Vagina (tissue), 2 donors: ENCODE results near the gene UBE2V1. TPM values are rescaled to one million over a fixed set of nuclear protein-coding genes. Genes with fewer than 3 reads are reported as not detected.

ENCODE experiments used
- DNase-seq, 2 donors: peaks; one replicate each; pipeline ENCODE4 v3.0.0-alpha.2; 2017; ENCODE audit errors: extremely low spot score in 2 of 2
- H3K27ac ChIP-seq: fragments of 200-600 bp; sonication (generic); one replicate; pipeline ENCODE4 v1.5.1; 2019
- H3K27me3 ChIP-seq: fragments of 200-600 bp; sonication (generic); one replicate; pipeline ENCODE4 v1.5.1; 2019
- H3K36me3 ChIP-seq, 2 donors: fragments of 200-600 bp; sonication (generic); one replicate each; pipeline ENCODE4 v1.5.1; 2017 to 2019
- H3K4me1 ChIP-seq: fragments of 200-600 bp; sonication (generic); one replicate; pipeline ENCODE4 v1.5.1; 2019
- H3K4me3 ChIP-seq, 2 donors: fragments of 200-600 bp; sonication (generic); 1 replicate in 1 of 2; 2 replicates in 1 of 2; pipeline ENCODE4 v1.5.1; 2016 to 2019
- H3K9me3 ChIP-seq: fragments of 200-600 bp; sonication (generic); one replicate; pipeline ENCODE4 v1.5.1; 2019
- CTCF ChIP-seq, 3 experiments: fragments of 450-650 bp in 2 of 3; fragments of 200-600 bp in 1 of 3; sonication (generic) in 1 of 3; IDR thresholded peaks; one replicate each; pipeline ENCODE4 v1.5.1; 2017 to 2019; ENCODE audit warnings: antibody characterized with exemption in 3 of 3, mild to moderate bottlenecking in 2 of 3, moderate library complexity in 2 of 3
- POLR2A ChIP-seq, 2 donors: fragments of 450-650 bp; IDR thresholded peaks; one replicate each; pipeline ENCODE4 v1.6.1; 2017; ENCODE audit warnings: antibody characterized with exemption in 2 of 2, mild to moderate bottlenecking in 2 of 2, moderate library complexity in 2 of 2
- POLR2AphosphoS5 ChIP-seq, 2 donors: sonication (generic); formaldehyde crosslinking; IDR thresholded peaks; one replicate each; pipeline ENCODE4 v1.9.0; 2017; ENCODE audit warnings: antibody characterized with exemption in 2 of 2, mild to moderate bottlenecking in 2 of 2, low read depth in 1 of 2; ENCODE audit not compliant: insufficient read depth in 1 of 2
- intact Hi-C: fragments of 100-400 bp; cut with DNase I; formaldehyde crosslinking; loops from one replicate; pipeline ENCODE4 v1.15.1; 2023
- total RNA-seq: library from RNA; depleted of rRNA; stranded (reverse); fragments of >200 nt; gene quantifications from one replicate; pipeline ENCODE4 v1.2.3, GENCODE V29; 2016

Gene UBE2V1
- total RNA-seq, 1 donor from 2014 or later: 74.2 TPM

GRCh38 chr20:50133474-50134217 is 20.7 kb upstream of the UBE2V1 start:
- H3K9me3 ChIP-seq: no peaks in the 10 kb centered on the region
- intact Hi-C loops: no loop called here
- H3K36me3 ChIP-seq: peaks cover 0 to 20% of the 10 kb centered on the region in 2 donors
- TF ChIP-seq CTCF (IDR thresholded peaks at IDR 0.05) (no peak), POLR2A (IDR thresholded peaks at IDR 0.05) (no peak), POLR2AphosphoS5 (IDR thresholded peaks at IDR 0.05; ENCODE audit: insufficient read depth in 1 of 2, low read depth in 1 of 2) (no peak)
- peaks cover 18% of the 10 kb centered on the region for H3K4me1 ChIP-seq
- no peaks in the 10 kb centered on the region for H3K27me3 ChIP-seq
- H3K27ac ChIP-seq: no peak overlapping the region
- H3K4me3 ChIP-seq: no peak overlapping the region
- DNase-seq: no peak

- no peak overlapping the region for H3K27ac ChIP-seq
- no peaks in the 10 kb centered on the region for H3K27me3 ChIP-seq
- no peak for DNase-seq
- H3K4me1 ChIP-seq: peaks cover 12% of the 10 kb centered on the region
- H3K36me3 ChIP-seq: peaks cover 0 to 26% of the 10 kb centered on the region in 2 donors
- intact Hi-C loops: no loop called here
- TF ChIP-seq CTCF (IDR thresholded peaks at IDR 0.05) (no peak), POLR2AphosphoS5 (IDR thresholded peaks at IDR 0.05; ENCODE audit: insufficient read depth in 1 of 2, low read depth in 1 of 2) (no peak)
- H3K9me3 ChIP-seq: no peaks in the 10 kb centered on the region
- no peak overlapping the region for H3K4me3 ChIP-seq
Observed at GRCh38 chr20:50133041-50133440, 20.1 kb upstream of the UBE2V1 start.

GRCh38 chr20:50130995-50131394 is 18.0 kb upstream of the UBE2V1 start:
- Histone ChIP-seq H3K27ac (peak overlapping the region; percentile 23), H3K27me3 (no peaks in the 10 kb centered on the region), H3K4me1 (no peaks in the 10 kb centered on the region), H3K9me3 (no peaks in the 10 kb centered on the region), H3K4me3 (no peak overlapping the region), H3K36me3 (peaks cover 0 to 44% of the 10 kb centered on the region in 2 donors)
- TF ChIP-seq CTCF (IDR thresholded peaks at IDR 0.05) (no peak), POLR2AphosphoS5 (IDR thresholded peaks at IDR 0.05; ENCODE audit: insufficient read depth in 1 of 2, low read depth in 1 of 2) (no peak), POLR2A (IDR thresholded peaks at IDR 0.05) (no peak)
- intact Hi-C loops: no loop called here
- no peak for DNase-seq

GRCh38 chr20:50130356-50130723 is 17.4 kb upstream of the UBE2V1 start:
- TF ChIP-seq POLR2A (IDR thresholded peaks at IDR 0.05) (no peak), POLR2AphosphoS5 (IDR thresholded peaks at IDR 0.05; ENCODE audit: insufficient read depth in 1 of 2, low read depth in 1 of 2) (no peak), CTCF (IDR thresholded peaks at IDR 0.05) (no peak)
- Histone ChIP-seq H3K27me3 (no peaks in the 10 kb centered on the region), H3K4me3 (no peak overlapping the region), H3K4me1 (no peaks in the 10 kb centered on the region), H3K9me3 (no peaks in the 10 kb centered on the region), H3K36me3 (peaks cover 0 to 44% of the 10 kb centered on the region in 2 donors), H3K27ac (no peak overlapping the region)
- intact Hi-C loops: no loop called here
- DNase-seq: no peak

- Histone ChIP-seq H3K4me1 (no peaks in the 10 kb centered on the region), H3K27me3 (no peaks in the 10 kb centered on the region), H3K4me3 (no peak overlapping the region), H3K36me3 (peaks cover 0 to 49% of the 10 kb centered on the region in 2 donors), H3K27ac (no peak overlapping the region), H3K9me3 (no peaks in the 10 kb centered on the region)
- intact Hi-C loops: no loop called here
- no peak for DNase-seq
- TF ChIP-seq CTCF (IDR thresholded peaks at IDR 0.05): no peak
- TF ChIP-seq POLR2A (IDR thresholded peaks at IDR 0.05): no peak
- TF ChIP-seq POLR2AphosphoS5 (IDR thresholded peaks at IDR 0.05; ENCODE audit: insufficient read depth in 1 of 2, low read depth in 1 of 2): no peak
Observed at GRCh38 chr20:50129662-50130355, 16.9 kb upstream of the UBE2V1 start.
